NCI-H510A (cell line): ENCODE data around the gene NTM.

Experiments used
- DNase-seq: peaks from one replicate; lab custom pipeline; 2025; lab: John Stamatoyannopoulos, UW

NTM gene

DNA sequence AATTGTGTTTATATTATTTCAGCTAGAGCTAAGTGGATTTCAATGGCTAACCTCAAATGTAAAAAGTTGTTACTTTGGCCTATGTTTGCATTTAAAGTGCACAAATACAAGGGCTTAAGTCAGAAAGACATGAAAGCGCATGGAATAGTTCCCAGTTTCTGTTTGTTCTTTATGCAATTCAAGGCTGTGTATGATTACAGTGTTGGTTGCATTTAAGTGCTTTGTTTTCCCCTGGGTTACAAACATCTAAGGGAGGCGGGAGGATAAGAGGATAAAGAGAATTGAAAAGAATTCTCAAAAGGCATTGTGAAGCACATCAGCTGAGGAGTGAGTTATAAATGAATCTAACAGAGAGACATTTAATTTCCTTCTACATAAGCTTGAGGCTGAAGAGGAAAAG lies 453.4 kb downstream of the NTM start:
- no peak for DNase-seq

- no peak for DNase-seq
These were observed 454.4 kb downstream of the NTM start for GRCh38 chr11:131824771-131825170.

- no peak for DNase-seq
These were observed 457.0 kb downstream of the NTM start for GRCh38 chr11:131827430-131827829.

- no peak for DNase-seq
These were observed 459.3 kb downstream of the NTM start for GRCh38 chr11:131829725-131830124.

DNA sequence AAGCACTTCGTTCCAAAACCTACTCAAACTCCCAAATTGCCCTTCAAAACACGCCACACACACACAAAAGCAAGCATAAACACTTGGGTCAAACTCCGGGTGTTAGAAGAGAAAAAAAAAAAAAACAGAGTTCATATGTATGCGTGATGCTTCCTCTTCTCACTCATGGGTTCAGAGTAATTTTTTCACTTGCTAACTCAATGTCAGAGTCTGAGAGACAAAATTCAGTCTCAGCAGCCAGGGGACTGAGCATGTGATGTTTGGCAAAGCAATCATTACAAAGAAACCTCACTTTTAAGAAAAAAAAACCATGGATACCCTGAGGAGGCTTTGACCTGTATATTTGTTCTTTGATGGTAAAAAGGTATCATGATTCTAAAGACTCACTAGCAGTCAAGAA lies 461.7 kb downstream of the NTM start:
- no peak for DNase-seq

DNA sequence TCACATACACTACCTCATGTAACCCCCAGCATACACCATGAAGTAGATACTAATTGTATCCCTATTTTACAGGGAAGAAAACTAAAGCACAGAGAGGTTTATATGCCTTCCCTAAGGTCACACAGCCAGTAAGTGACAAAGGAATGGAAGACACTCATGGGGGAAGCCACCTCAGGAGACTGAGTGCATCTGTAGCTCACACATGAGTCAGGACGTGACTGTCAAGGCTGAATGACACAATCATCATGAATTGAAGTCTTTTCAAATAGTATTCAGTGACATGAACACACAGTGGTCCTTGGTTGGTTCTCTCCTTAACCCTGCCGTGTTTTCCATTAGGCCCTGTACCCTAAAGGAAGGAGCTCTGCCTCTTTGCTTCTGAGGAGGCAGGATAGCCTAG lies 463.0 kb downstream of the NTM start:
- DNase-seq: no peak

DNA sequence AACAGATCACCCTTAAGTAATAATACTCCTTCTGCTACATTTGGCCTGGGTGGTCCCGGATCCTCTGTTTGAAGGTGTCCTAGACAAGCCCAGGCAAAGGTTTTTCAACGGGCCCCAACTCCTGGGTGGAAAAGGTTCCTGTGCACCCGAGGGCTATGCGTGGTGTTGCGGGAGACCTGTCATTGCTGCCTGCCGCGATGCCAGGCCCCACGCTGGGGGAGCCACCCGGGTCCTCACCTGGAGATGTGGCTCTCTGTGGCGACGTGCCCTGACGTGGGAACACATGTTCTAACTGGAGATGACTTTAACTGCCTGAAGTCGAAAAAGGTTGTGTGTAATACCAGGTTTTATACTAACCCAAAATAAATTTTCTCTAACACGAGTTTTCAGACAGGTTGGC lies 467.1 kb downstream of the NTM start:
- no peak for DNase-seq

- no peak for DNase-seq
These were observed 467.6 kb downstream of the NTM start for GRCh38 chr11:131838016-131838415.

DNA sequence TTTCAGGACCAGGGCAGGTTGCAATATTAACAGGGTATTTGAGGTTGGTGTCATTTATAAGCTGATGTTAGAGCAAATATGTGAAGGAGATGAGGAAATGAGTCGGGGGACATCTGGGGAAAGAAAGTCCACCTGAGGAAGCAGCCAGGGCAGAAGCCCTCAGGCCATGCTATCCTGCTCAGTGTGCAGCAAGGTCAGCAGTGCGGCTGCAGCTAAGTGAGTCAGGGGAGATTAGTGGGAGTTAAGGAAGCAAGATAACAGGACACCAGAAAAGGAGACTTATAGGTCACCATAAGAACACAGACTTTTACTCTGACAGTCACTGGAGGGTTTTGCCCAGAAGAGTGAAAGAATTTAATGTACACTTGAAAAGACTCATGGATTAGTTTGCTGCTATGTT lies 468.9 kb downstream of the NTM start:
- DNase-seq: no peak

GRCh38 chr11:131840545-131840944 lies 470.1 kb downstream of the NTM start:
- no peak for DNase-seq

DNA sequence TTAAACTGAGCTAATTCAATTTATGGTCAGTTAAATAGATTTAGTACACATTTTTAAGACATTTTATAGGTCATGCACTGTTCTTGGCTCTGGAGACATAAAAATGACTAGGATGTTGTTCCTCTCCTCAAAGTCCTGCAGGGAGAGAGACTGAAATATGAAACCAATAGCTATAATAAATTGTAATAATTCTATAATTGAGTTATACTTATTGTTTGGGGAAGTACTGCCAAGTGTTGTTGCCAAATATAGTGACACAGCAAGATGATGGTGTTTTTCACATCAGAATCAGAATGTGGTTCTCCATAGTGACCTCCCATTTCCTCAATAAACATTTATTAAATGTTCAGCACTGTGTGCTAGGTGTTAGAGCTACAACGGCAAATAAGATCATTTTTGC lies 470.6 kb downstream of the NTM start:
- DNase-seq: no peak

GRCh38 chr11:131841925-131842635 lies 471.7 kb downstream of the NTM start:
- DNase-seq: no peak

DNA sequence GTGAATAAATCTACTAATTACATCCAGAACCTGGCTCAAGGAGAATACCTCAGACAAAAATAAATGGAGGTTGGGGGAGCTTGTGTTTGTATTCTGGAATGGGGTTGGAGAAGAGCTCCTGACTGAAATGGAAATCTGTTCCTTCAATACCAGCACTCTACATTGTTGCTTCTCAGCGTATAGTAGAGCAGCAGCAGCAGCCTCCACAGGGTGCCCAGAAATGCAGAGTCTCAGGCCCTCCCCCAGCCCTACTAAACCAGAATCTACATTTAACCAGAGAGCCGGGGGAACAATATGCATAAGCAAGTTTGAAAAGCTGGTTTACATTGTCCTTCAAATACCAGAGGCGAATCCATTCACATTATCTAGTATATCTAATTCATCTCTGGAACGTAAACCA lies 474.8 kb downstream of the NTM start:
- DNase-seq: no peak

DNA sequence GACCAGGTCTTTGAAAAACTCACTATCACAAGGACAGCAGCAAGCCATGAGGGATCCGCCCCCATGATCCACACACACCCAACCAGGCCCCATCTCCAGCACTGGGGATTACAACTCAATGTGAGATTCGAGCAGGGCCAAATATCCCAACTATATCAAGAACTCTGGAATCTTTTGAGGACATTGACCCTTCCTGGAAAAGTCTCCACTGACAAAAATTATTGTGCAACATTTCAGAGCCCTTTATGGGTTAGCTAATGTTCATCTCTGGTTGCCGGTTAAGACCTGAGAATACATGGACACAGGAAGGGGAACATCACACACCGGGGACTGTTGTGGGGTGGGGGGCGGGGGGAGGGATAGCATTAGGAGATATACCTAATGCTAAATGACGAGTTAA lies 479.1 kb downstream of the NTM start:
- DNase-seq: no peak

DNA sequence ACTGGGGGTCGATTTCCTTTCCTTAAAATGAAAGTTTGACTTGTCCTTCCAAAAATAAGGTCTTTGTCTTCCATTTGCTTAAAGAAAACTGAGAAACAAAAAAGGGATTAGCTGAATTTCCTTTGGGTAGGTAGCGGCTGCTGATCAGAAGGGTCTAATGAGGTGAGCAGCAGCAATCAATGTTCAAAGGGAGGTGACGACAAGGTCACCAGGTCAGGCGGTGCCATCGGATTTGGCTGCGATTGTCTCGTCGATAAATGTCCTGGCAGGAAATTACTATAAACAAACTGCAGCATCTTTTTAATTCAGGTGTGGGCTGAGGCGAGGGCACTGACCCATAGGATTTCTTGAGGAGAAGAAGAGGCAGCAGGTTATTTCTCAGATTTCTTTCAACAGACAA lies 480.1 kb downstream of the NTM start:
- DNase-seq: no peak

DNA sequence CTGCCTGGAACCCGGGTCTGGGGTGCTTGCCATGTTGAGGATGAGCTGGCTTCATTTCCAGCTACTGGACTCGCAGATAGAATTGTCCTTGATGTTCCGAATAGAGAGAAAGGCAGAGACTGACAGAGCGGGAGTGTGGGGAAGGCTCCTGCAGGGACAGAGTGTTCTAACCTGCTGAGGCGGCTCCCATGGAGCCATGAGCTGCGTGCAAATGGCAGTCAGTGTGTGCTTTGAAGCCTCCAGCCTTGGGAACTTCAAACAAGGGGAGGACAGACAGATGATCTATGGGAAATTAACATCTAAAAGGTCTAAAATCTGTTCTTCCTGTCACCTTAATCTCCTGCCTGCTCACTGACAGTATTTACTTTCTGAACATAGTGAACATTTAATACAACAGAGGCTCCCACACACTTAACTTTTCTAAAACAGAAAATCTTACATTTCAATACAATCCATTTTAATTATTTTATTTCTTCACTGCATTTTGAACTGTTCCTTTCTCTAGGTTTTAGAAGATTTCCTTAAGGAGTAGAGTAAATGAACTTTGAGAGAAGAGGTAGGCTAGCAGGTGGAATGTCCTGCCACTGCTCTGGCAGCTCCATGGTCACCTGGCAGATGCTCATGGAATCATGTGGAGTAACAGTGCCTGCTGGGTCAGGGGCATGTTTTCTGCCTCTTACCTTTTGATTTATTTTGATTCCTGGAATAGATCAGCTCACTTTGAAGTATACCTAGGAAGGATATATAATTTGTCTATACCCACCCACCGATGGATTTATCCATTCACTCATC lies 481.7 kb downstream of the NTM start:
- no peak for DNase-seq

- DNase-seq: no peak
These were observed 482.3 kb downstream of the NTM start for GRCh38 chr11:131852757-131853156.

GRCh38 chr11:131854391-131854790 lies 484.0 kb downstream of the NTM start:
- no peak for DNase-seq

DNA sequence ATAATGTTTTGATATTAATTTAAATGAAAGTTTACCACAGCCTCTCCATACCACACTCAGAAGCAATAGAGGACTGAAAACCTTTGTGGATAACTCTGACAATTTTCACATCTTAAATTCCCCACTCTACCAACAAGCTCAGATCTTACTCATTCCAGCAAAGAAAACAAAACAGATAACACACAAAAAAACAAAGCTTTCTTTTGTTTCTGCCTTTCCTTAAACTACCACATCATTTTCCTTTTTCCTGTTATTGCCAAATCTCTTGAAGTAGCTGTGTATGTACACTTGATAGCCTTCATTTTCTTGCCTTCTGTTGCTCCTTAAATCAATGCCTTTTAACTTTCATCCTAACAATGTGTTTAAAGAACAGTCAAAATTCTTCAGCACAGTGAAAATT lies 484.9 kb downstream of the NTM start:
- DNase-seq: no peak

DNA sequence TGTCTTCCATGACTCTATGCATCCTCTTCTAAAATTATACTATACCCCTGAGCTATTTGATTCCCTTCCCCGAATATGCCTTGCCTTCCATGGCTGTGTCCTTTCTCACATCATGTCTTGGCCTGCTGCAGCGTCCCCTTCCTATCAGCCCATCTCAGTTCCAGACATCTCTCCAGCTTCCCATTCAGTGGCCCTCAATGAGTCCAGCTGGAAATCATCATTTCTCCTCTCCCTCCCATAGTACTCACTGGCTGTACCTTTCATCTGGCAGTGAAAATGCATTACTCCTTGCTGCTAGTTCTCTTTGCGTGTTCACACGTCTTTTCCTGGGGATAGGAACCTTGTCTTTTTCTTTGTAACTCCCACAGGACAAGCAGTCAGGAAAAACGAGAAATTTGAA lies 486.8 kb downstream of the NTM start:
- no peak for DNase-seq

DNA sequence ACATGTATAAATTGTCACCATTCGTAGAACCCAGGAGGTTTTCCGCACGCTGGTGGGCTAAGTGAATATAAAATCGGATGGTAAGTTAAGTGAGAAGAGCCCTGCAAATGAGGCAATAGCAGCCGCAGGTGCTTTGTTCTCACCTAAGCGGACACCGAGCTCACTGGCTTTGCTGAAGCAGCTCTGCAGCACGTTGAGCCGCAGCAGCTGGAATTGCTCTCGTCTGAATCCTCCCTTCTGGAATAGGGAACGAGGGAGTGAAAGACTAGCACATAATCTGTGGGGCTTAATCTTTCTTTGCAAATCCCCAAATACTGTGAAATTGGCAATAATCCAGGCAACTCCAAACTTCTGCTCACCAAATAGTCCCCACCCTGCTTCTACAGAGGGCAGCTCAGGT lies 488.1 kb downstream of the NTM start:
- DNase-seq: no peak

GRCh38 chr11:131859538-131860210 lies 489.3 kb downstream of the NTM start:
- no peak for DNase-seq

DNA sequence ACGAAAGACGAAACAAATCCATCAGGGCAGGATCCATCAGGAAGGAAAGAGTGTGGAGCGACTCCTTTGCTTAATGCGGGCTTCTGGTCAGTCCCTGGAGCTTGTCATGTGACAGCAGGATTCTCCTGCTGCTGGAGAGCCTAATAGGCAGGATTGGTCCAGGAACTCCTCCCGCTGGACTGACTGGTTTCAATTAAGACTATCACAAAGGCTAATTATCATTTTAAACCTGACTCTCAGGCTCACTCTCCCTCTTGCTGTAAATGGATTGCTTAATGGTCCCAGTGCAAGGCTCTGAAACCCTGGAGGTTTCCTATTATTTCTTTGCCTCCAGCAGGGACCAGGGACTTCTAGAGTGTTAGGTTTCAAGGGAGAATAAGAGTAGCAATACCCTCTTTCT lies 493.8 kb downstream of the NTM start:
- no peak for DNase-seq
